IPS-20b (cell line): ENCODE data around the gene FIBP.
"Not testable (repeated sequence)": the region's sequence is repeated elsewhere in the genome, so short reads cannot be mapped to it uniquely, and the experiment has no call there.

ENCODE experiments used
- H3K27ac ChIP-seq: one replicate; pipeline ENCODE4 v1.5.1; 2013; ENCODE audit warnings: low read length
- H3K27me3 ChIP-seq: 2 replicates; pipeline ENCODE4 v1.6.1; 2013; ENCODE audit warnings: mild to moderate bottlenecking, low read length, inconsistent platforms; ENCODE audit not compliant: insufficient read depth
- H3K36me3 ChIP-seq: 2 replicates; pipeline ENCODE4 v1.6.1; 2013; ENCODE audit warnings: low read depth, mild to moderate bottlenecking, inconsistent platforms, low read length, moderate library complexity; ENCODE audit not compliant: insufficient read depth
- H3K4me1 ChIP-seq: 2 replicates; pipeline ENCODE4 v1.6.1; 2013; ENCODE audit warnings: mild to moderate bottlenecking, control low read depth, inconsistent platforms, low read length, moderate library complexity; ENCODE audit not compliant: insufficient read depth
- H3K4me3 ChIP-seq: 2 replicates; pipeline ENCODE4 v1.5.1; 2013; ENCODE audit warnings: mild to moderate bottlenecking, low read length, inconsistent platforms
- H3K9ac ChIP-seq: 2 replicates; pipeline ENCODE4 v1.6.1; 2013; ENCODE audit warnings: low read depth, mild to moderate bottlenecking, inconsistent platforms, low read length, moderate library complexity
- H3K9me3 ChIP-seq: 2 replicates; pipeline ENCODE4 v1.6.1; 2013; ENCODE audit warnings: mild to moderate bottlenecking, low read depth, low read length, inconsistent platforms; ENCODE audit not compliant: insufficient read depth

The FIBP gene

DNA sequence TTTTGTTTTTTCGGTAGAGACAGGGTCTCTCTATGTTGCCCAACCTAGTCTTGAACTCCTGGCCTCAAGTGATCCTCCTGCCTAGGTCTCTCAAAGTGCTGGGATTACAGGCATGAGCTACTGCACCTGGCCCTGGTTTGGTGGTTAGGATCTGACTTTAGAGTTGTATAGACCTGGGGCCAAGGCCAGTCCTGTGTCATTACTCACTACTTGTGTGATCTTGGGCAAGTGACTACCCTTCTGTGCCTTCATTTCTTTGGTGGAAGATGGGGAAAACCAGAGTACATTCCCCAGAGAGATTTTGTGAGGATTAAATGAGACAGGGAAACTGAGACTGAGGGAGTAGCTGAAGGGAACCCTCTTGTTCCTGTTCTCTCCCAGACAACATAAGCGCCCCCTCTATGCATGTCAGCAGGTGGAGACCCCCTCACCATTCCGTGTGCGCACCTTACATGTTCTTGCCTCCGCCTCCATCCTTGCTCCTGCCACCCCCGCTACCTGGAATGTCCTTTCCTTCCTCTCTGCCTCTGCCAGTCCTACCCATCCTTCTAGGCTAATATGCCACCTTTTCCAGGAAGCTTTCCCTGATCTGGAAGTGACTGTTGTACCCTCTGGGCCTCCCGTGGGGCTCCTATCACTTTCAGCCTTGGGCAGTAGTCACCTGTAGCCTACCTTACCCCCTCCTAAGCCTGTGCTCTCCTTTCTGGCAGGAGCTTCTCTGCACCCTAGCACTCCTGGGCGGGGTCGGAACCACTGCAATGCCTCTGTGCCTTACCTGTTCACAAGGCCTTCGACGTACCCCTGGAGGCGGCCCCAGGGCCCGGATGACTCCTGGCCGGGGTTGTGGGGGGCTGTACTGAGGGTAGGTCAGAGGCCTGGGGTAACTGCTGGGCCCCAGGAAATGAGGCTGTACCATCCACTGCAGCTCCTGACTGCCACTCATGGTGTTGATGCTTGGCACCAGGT, 8.0 kb upstream of the FIBP start:
- peaks cover 4% of the 10 kb centered on the region; the same call in 1 of the 2 replicates for H3K4me1 ChIP-seq
- no peak overlapping the region for H3K27ac ChIP-seq
- H3K9ac ChIP-seq, result no peak overlapping the region
- H3K9me3 ChIP-seq, result no peaks in the 10 kb centered on the region
- H3K27me3 ChIP-seq, result peaks cover 53% of the 10 kb centered on the region
- H3K4me3 ChIP-seq, result no peak overlapping the region
- no peaks in the 10 kb centered on the region for H3K36me3 ChIP-seq

DNA sequence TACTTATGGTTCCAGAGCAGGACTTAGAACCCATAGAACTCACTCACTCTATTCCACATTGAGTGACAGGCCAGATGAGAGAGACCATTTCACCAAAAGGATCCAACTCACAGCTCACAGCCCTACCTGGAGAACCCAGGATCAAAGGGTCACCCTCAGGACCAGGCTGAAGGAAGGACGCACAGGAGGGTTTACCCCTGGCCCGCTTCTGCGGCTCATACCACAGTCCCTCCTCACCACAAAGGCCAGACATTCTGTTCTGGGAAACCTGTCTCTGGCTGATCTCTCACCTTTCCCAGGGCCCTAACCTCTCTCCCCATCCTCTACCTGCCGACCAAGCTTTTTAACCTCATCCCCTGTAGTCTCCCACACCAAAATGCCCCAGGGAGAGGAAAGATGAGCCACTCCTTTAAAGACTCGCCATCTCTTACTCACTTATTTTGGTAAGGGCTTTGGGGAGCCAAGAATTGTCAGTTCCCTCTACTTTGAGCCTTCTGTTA, 7.3 kb upstream of the FIBP start:
- Histone ChIP-seq H3K27ac (no peak overlapping the region), H3K9me3 (no peaks in the 10 kb centered on the region), H3K9ac (no peak overlapping the region), H3K27me3 (peaks cover 47% of the 10 kb centered on the region), H3K4me3 (no peak overlapping the region), H3K4me1 (peaks cover 4% of the 10 kb centered on the region; the same call in 1 of the 2 replicates), H3K36me3 (no peaks in the 10 kb centered on the region)

GRCh38 chr11:65894034-65894591, 5.8 kb upstream of the FIBP start:
- Histone ChIP-seq H3K4me3 (no peak overlapping the region), H3K27me3 (peaks cover 46% of the 10 kb centered on the region), H3K36me3 (no peaks in the 10 kb centered on the region), H3K27ac (no peak overlapping the region), H3K9ac (no peak overlapping the region), H3K4me1 (peaks cover 12% of the 10 kb centered on the region; the same call in 1 of the 2 replicates), H3K9me3 (no peaks in the 10 kb centered on the region)

DNA sequence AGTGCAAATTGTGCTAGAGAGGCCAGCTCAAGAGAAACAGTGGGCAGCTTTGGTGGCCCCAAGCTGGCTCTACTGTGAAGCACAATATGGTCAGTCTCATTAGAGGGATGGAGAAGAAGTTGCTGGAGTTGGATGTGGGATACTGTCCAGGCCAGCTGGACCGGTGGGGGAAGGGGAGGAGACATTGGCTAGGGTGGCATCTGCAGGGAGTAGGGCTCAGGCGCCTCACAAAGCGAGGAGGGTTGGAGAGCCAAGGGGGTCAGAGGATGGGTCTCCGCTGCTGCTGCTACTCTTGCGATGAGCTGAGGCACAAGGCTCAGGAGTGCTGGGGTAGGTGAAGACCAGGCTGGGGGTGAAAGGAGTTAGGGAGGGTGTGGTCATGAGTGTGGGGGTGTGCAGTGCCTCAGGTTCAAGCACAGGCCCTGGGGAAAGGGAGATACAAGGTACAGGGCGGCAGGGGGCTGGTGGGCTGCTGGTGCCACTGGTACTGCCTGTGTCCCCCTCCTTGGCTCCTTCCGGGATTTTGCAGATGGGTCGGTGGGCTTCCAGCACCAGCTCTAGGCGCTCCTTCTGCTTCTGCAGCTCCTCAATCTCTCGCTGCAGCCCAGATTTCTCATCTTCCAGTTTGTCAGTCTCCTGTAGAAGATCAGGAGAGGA, 4.5 kb upstream of the FIBP start:
- Histone ChIP-seq H3K27me3 (peaks cover 37% of the 10 kb centered on the region), H3K9ac (no peak overlapping the region), H3K27ac (no peak overlapping the region), H3K4me1 (peaks cover 12% of the 10 kb centered on the region; the same call in 1 of the 2 replicates), H3K4me3 (peak overlapping the region; percentile 84; the same call in 1 of the 2 replicates), H3K36me3 (no peaks in the 10 kb centered on the region), H3K9me3 (no peaks in the 10 kb centered on the region)

- H3K4me1 ChIP-seq, result peaks cover 12% of the 10 kb centered on the region; the same call in 1 of the 2 replicates
- peak overlapping the region; percentile 84 for H3K4me3 ChIP-seq
- not testable (repeated sequence) for H3K9me3 ChIP-seq, H3K27ac ChIP-seq, H3K36me3 ChIP-seq
- peaks cover 32% of the 10 kb centered on the region for H3K27me3 ChIP-seq
- H3K9ac ChIP-seq, result peak overlapping the region; percentile 74; the same call in 1 of the 2 replicates
Observed at GRCh38 chr11:65892137-65892540, 3.9 kb upstream of the FIBP start.

GRCh38 chr11:65891219-65892136, 3.2 kb upstream of the FIBP start:
- Histone ChIP-seq H3K4me1 (peaks cover 12% of the 10 kb centered on the region; the same call in 1 of the 2 replicates), H3K9ac (peak overlapping the region; percentile 74), H3K4me3 (peak overlapping the region; percentile 84), H3K9me3 (no peaks in the 10 kb centered on the region), H3K36me3 (peaks cover 6% of the 10 kb centered on the region), H3K27ac (no peak overlapping the region), H3K27me3 (peaks cover 27% of the 10 kb centered on the region)

DNA sequence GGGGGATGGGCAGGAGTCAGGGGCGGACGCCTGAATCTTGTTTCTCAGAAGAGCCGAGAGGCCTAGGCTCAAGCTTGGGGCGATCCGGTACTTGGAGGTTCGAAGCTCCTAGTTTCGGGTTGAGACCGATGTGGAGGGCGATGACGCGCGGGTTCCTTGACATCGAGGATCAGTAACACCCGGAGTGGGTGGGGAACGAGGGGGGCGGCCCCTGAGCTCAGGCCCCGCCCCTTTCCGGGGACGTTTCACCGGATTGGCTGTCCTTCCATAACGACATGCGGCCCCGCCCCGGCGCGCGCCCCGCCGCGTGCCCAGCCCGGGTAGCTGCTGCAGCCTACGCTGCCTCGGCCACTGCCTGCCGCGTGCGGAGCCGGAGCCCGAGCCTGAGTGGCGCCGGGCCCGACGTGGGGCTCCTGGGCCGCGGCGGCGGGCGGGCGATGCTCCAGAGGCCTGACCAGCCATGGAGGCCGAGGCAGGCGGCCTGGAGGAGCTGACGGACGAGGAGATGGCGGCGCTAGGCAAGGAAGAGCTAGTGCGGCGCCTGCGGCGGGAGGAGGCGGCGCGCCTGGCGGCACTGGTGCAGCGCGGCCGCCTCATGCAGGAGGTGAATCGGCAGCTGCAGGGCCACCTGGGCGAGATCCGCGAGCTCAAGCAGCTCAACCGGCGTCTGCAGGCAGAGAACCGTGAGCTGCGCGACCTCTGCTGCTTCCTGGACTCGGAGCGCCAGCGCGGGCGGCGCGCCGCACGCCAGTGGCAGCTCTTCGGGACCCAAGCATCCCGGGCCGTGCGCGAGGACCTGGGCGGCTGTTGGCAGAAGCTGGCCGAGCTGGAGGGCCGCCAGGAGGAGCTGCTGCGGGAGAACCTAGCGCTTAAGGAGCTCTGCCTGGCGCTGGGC, 2.3 kb upstream of the FIBP start, which contains the start of gene CCDC85B:
Gene CCDC85B (plus strand): TSS at position 350 of the 895 bp plus-strand sequence. CDS start 111 bp downstream, at position 461.
- Histone ChIP-seq H3K4me1 (peaks cover 12% of the 10 kb centered on the region; the same call in 1 of the 2 replicates), H3K27ac (no peak within 1 kb of the TSS), H3K9me3 (no peaks in the 10 kb centered on the region), H3K36me3 (peaks cover 15% of the 10 kb centered on the region), H3K9ac (peak within 1 kb of the TSS; percentile 74), H3K4me3 (peak within 1 kb of the TSS; percentile 84), H3K27me3 (peaks cover 27% of the 10 kb centered on the region)

GRCh38 chr11:65887723-65888162, 528 bp downstream of the FIBP start:
- Histone ChIP-seq H3K4me1 (peaks cover 12% of the 10 kb centered on the region; the same call in 1 of the 2 replicates), H3K27me3 (peaks cover 27% of the 10 kb centered on the region), H3K36me3 (peaks cover 41% of the 10 kb centered on the region), H3K9ac (peak overlapping the region; percentile 80; the same call in 1 of the 2 replicates), H3K4me3 (peak overlapping the region; percentile 79), H3K9me3 (no peaks in the 10 kb centered on the region), H3K27ac (no peak overlapping the region)

DNA sequence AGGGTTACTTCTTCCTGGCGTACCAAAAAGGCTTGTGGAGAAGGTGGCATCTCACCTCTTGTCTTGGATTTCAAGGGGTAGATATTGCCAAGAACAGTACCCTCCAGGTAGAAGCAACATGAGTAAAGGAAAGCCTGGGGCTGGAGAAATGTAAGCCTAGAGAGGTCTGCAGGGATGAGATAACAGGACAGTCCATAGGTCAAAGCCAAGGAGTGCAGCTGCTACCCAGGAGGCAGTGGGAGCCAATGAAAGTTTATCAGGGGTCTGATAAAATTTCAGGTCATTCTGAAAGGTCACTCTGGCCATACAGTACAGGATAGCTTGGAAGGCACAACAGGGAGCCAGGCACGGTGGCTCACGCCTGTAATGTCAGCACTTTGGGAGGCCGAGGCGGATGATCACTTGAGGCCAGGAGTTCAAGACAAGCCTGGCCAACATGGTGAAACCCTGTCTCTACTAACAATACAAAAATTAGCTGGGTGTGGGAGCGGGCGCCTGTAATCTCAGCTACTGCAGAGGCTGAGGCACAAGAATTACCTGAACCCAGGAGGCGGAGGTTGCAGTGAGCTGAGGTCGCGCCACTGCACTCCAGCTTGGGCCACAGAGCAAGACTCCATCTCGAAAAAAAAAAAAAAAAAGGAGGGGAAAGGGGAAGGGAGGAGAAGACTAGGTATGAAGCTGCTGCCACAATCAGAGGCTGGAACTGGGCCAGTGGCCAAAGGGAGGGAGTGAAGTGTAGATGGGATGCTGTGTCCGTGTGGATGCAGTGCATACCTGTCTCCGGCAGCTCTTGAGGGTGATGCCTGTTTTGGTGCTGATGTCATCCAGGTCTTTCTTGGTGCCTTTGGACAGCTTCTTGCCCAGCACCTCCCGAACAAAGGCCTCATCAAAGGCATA, 1.2 kb downstream of the FIBP start:
- Histone ChIP-seq H3K27me3 (peaks cover 27% of the 10 kb centered on the region), H3K4me3 (peak overlapping the region; percentile 79), H3K36me3 (peaks cover 48% of the 10 kb centered on the region), H3K9ac (peak overlapping the region; percentile 80; the same call in 1 of the 2 replicates), H3K4me1 (peaks cover 10% of the 10 kb centered on the region; the same call in 1 of the 2 replicates), H3K9me3 (no peaks in the 10 kb centered on the region), H3K27ac (no peak overlapping the region)
